Hippocampal formation (tissue), 2 donors: ENCODE results near the gene PJA2.
A peak's percentile ranks its signal among the peaks of the same experiment; 100 is the strongest.

Experiments
- DNase-seq, 2 donors: peaks; one replicate each; lab custom pipeline; 2025; lab: John Stamatoyannopoulos, UW

The PJA2 gene

GRCh38 chr5:109350537-109351270 is 59.1 kb downstream of the PJA2 start:
- no peak for DNase-seq

- no peak for DNase-seq
These were observed 60.4 kb downstream of the PJA2 start for GRCh38 chr5:109349388-109349787.

GRCh38 chr5:109347252-109347888 is 62.4 kb downstream of the PJA2 start:
- DNase-seq: peak in 1 of 2 donors; percentile 46

- DNase-seq: no peak
These were observed 64.1 kb downstream of the PJA2 start for GRCh38 chr5:109345699-109346098.

- no peak for DNase-seq
These were observed 69.4 kb downstream of the PJA2 start for GRCh38 chr5:109340351-109340750.

- DNase-seq: no peak
These were observed 74.7 kb downstream of the PJA2 start for GRCh38 chr5:109335114-109335513.

GRCh38 chr5:109334056-109334455 is 75.7 kb downstream of the PJA2 start:
- DNase-seq: no peak

- no peak for DNase-seq
These were observed 80.2 kb downstream of the PJA2 start for GRCh38 chr5:109329333-109330237.

GRCh38 chr5:109328626-109329025 is 81.1 kb downstream of the PJA2 start:
- DNase-seq: no peak

GRCh38 chr5:109327570-109327969 is 82.2 kb downstream of the PJA2 start:
- DNase-seq: no peak

- DNase-seq: no peak
These were observed 82.9 kb downstream of the PJA2 start for GRCh38 chr5:109326919-109327318.

- DNase-seq: no peak
These were observed 84.3 kb downstream of the PJA2 start for GRCh38 chr5:109325456-109325855.

- DNase-seq: no peak
These were observed 84.8 kb downstream of the PJA2 start for GRCh38 chr5:109324931-109325330.

GRCh38 chr5:109324351-109324750 is 85.4 kb downstream of the PJA2 start:
- DNase-seq: no peak

GRCh38 chr5:109322694-109323093 is 87.1 kb downstream of the PJA2 start:
- no peak for DNase-seq

GRCh38 chr5:109319351-109319750 is 90.4 kb downstream of the PJA2 start:
- DNase-seq: no peak

- DNase-seq: no peak
These were observed 91.2 kb downstream of the PJA2 start for GRCh38 chr5:109318455-109319108.

- no peak for DNase-seq
These were observed 93.1 kb downstream of the PJA2 start for GRCh38 chr5:109316634-109317033.

GRCh38 chr5:109315245-109315644 is 94.5 kb downstream of the PJA2 start:
- DNase-seq: no peak

GRCh38 chr5:109313127-109313526 is 96.6 kb downstream of the PJA2 start:
- no peak for DNase-seq

- DNase-seq: no peak
These were observed 97.1 kb downstream of the PJA2 start for GRCh38 chr5:109312695-109313094.

- DNase-seq: no peak
These were observed 99.5 kb downstream of the PJA2 start for GRCh38 chr5:109310315-109310714.
